Measurements from ENCODE around the gene UBXN4.

UBXN4 gene

GRCh38 chr2:135817951-135818350 lies 76.3 kb downstream of the UBXN4 start:
- no peak overlapping the region for H3K4me3 ChIP-seq (ENCODE audit: control insufficient read depth, low read depth, low read length)
- TF ChIP-seq, protein P1, sequence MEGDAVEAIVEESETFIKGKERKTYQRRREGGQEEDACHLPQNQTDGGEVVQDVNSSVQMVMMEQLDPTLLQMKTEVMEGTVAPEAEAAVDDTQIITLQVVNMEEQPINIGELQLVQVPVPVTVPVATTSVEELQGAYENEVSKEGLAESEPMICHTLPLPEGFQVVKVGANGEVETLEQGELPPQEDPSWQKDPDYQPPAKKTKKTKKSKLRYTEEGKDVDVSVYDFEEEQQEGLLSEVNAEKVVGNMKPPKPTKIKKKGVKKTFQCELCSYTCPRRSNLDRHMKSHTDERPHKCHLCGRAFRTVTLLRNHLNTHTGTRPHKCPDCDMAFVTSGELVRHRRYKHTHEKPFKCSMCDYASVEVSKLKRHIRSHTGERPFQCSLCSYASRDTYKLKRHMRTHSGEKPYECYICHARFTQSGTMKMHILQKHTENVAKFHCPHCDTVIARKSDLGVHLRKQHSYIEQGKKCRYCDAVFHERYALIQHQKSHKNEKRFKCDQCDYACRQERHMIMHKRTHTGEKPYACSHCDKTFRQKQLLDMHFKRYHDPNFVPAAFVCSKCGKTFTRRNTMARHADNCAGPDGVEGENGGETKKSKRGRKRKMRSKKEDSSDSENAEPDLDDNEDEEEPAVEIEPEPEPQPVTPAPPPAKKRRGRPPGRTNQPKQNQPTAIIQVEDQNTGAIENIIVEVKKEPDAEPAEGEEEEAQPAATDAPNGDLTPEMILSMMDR (IDR thresholded peaks at IDR 0.05; ENCODE audit: control insufficient read depth, insufficient read depth, low read depth, low read length, missing control alignments), result no peak
- DNase-seq (ENCODE audit: low read depth), result no peak

DNA sequence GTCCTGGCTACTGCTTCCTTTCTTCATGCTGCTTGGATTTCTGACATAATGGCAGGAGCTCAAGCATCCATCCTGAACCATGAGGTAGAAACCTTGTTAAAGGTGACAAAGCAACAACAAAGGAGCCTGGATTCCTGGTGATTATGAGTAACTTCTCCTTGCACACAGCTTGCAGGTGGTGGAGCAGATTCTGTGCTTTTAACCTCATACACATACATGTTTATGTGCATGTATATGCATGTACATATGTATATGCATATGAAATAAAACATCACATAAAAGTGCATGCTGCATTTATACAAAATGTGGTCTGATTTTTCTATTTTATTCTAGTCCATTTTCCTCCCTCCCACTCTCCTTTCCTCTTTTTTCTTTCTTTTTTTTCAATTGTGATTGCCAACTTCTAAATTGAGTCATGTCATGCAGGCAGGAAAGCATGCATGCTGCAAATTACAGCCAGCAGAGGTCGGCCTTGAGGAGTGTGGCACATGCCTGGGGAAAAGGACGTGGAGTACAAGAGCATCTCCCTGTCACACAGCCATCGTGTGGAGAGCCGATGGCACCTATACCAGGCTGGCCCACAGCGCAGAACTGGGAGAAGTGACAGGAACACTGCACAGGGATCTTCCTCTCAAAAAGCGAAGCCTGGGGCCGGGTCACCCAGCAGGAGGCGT lies 77.4 kb downstream of the UBXN4 start:
- TF ChIP-seq, protein P1 (IDR thresholded peaks at IDR 0.05; ENCODE audit: control insufficient read depth, insufficient read depth, low read depth, low read length, missing control alignments), result peak; percentile 65
- no peak overlapping the region for H3K4me3 ChIP-seq (ENCODE audit: control insufficient read depth, low read depth, low read length)
- DNase-seq (ENCODE audit: low read depth), result no peak

DNA sequence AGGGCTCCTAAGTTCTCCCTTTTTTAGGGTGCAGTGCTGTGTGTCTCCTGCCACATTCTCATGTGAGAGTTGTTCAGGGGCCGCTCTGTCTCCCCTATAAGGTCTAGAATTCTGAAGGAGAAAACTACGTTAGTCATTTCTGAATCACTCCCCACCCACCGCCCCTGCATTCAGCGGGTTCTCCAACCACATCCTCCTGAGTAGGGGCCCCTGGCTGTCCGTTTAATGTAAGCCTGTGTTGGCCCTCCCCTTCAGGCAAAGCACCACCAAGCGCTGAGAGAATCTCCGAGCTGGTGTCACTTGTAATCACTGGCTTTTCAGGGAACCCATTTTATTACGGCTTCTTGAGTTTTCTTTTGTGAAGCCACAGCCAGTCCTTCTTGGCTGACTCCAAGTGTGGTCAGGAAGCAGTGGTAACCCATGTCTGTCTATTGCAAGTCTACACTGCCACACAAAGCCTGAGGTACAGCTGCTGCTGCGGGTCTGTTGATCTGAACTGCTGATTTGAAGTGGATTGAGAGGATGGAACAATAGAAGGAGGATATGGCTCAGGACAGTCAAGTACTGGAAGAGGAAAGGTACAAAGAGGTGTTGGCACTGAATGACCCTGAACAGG lies 78.5 kb downstream of the UBXN4 start:
- no peak overlapping the region for H3K4me3 ChIP-seq (ENCODE audit: control insufficient read depth, low read depth, low read length)
- TF ChIP-seq, protein P1 (IDR thresholded peaks at IDR 0.05; ENCODE audit: control insufficient read depth, insufficient read depth, low read depth, low read length, missing control alignments), result no peak
- no peak for DNase-seq (ENCODE audit: low read depth)

GRCh38 chr2:135821190-135821589 lies 79.5 kb downstream of the UBXN4 start:
- H3K4me3 ChIP-seq (ENCODE audit: control insufficient read depth, low read depth, low read length), result no peak overlapping the region
- DNase-seq (ENCODE audit: low read depth), result no peak
- TF ChIP-seq, protein P1 (IDR thresholded peaks at IDR 0.05; ENCODE audit: control insufficient read depth, insufficient read depth, low read depth, low read length, missing control alignments), result no peak

DNA sequence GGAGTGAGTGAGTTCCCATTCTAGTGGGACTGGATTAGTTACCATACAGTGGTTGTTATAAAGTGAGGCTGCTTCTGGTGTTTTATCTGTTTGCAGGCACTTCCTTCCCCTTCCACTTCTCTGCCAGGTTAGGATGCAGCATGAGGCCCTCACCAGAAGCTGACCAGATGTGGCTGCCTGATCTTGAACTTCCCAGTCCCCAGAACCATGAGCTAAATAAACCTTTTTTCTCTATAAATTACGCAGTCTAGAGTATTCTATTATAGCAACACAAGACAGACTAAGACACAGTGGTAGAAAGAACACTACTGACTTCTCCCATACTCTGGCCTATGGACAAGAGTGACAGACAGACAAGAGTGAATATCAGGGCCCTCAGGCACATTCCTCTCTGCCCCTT lies 81.2 kb downstream of the UBXN4 start:
- TF ChIP-seq, protein P1 (IDR thresholded peaks at IDR 0.05; ENCODE audit: control insufficient read depth, insufficient read depth, low read depth, low read length, missing control alignments), result no peak
- no peak for DNase-seq (ENCODE audit: low read depth)
- H3K4me3 ChIP-seq (ENCODE audit: control insufficient read depth, low read depth, low read length), result no peak overlapping the region

- TF ChIP-seq, protein P1 (IDR thresholded peaks at IDR 0.05; ENCODE audit: control insufficient read depth, insufficient read depth, low read depth, low read length, missing control alignments), result no peak
- DNase-seq (ENCODE audit: low read depth), result no peak
- no peak overlapping the region for H3K4me3 ChIP-seq (ENCODE audit: control insufficient read depth, low read depth, low read length)
Observed at GRCh38 chr2:135825131-135825530, 83.5 kb downstream of the UBXN4 start.

All from AG09309 (cell line).